GM10248 (cell line): Measurements from ENCODE around the gene PARD3B.

ENCODE experiments used
- CTCF ChIA-PET: fragments of 300-600 bp; sonication (Branson Sonifier 250); formaldehyde crosslinking; extraction: SDS; loops from one replicate; lab custom pipeline; 2021; ENCODE audit warnings: antibody characterized with exemption; lab: Yijun Ruan, JAX
- POLR2A ChIA-PET: fragments of 350-650 bp; sonication (Branson Sonifier 250); formaldehyde crosslinking; extraction: SDS; loops from one replicate; lab custom pipeline; 2020; ENCODE audit warnings: antibody characterized with exemption; lab: Yijun Ruan, JAX
- DNase-seq: peaks from one replicate; pipeline ENCODE4 v3.0.0; 2012; ENCODE audit errors: extremely low spot score
- CTCF ChIP-seq: IDR thresholded peaks from 2 replicates; pipeline ENCODE4 v1.5.1; 2012; ENCODE audit warnings: mild to moderate bottlenecking, low read depth; ENCODE audit errors: extremely low read depth, missing control alignments, control extremely low read depth

The PARD3B gene

GRCh38 chr2:204972606-204973336 is 427.5 kb downstream of the PARD3B start:
- ChIA-PET POLR2A (no interaction called here), CTCF (interaction anchor here (0.6 kb wide), 1 partner anchor 1000 kb away, joined by 3 read pairs; no protein-coding TSS in a partner anchor)
- no peak for TF ChIP-seq CTCF
- no peak for DNase-seq

DNA sequence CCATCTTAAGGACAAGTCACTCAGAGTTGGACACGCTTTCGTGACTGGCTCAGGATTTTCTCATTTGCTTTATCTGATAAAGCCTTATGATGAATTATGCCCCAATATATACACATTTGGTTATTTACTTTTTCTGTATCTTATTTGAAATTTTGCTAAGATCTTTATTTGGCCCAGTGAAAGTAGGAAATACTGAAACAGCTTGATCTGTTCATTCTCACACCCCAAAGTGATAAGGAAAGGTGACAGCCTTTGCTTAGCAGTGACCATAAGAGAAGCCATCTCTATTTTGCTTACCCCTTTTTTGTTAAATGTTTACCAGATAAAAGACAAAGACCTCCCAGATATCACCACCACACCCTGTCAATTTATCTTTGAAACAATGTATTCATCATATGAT is 428.3 kb downstream of the PARD3B start:
- TF ChIP-seq CTCF: no peak
- no peak for DNase-seq

GRCh38 chr2:204974487-204974886 is 429.2 kb downstream of the PARD3B start:
- no peak for DNase-seq
- no peak for TF ChIP-seq CTCF
- ChIA-PET CTCF (no interaction called here), POLR2A (no interaction called here)

More for the DNA sequence above, 428.3 kb downstream of the PARD3B start:
- ChIA-PET CTCF (no interaction called here), POLR2A (no interaction called here)

GRCh38 chr2:204977914-204978313 is 432.6 kb downstream of the PARD3B start:
- POLR2A ChIA-PET: no interaction called here
- TF ChIP-seq CTCF: no peak
- no peak for DNase-seq
- CTCF ChIA-PET: no interaction called here

DNA sequence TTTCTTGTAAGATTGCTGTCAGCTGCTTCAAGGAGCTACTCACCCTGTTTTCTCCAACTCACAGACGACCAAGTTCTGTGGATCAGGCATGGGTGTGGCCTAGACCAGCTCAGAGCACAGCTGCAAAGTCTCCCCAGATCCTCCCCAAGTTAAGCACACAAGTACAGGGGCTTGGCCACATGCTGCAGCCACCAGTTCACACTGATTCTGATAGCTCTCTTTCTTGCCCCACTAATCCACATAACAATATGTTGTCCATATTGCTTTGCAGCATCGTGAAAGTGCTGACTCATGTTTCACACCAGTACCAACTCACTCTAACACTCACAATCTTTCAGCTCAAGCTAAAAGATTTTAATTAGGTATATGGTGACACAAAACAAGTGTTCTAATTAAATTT is 437.0 kb downstream of the PARD3B start:
- ChIA-PET POLR2A (no interaction called here), CTCF (no interaction called here)
- TF ChIP-seq CTCF: no peak
- DNase-seq: no peak

GRCh38 chr2:204984518-204984917 is 439.2 kb downstream of the PARD3B start:
- POLR2A ChIA-PET: no interaction called here
- CTCF ChIA-PET: interaction anchor here (1.5 kb wide), 1 partner anchor 14 kb away, joined by 4 read pairs; no protein-coding TSS in a partner anchor
- no peak for DNase-seq
- TF ChIP-seq CTCF: no peak
